GM18508 (cell line): Measurements from ENCODE around the gene PGAP2.
A peak's percentile ranks its signal among the peaks of the same experiment; 100 is the strongest.
"Not testable (repeated sequence)": the region's sequence is repeated elsewhere in the genome, so short reads cannot be mapped to it uniquely, and the experiment has no call there.

Experiments used
- ATAC-seq: cut with Tn5 transposase; IDR thresholded peaks from one replicate; pipeline ENCODE4 v1.9.1; 2021; ENCODE audit warnings: moderate number of reproducible peaks; ENCODE audit not compliant: insufficient read depth, unreplicated experiment

Gene PGAP2

GRCh38 chr11:3802011-3802790 lies 6.2 kb upstream of the PGAP2 start:
- no peak for ATAC-seq

- no peak for ATAC-seq
These were observed 4.4 kb upstream of the PGAP2 start for GRCh38 chr11:3803726-3804495.

GRCh38 chr11:3808861-3809623 lies 682 bp downstream of the PGAP2 start:
- no peak for ATAC-seq

GRCh38 chr11:3809624-3809928 lies 1.2 kb downstream of the PGAP2 start:
- ATAC-seq = no peak

- ATAC-seq = no peak
These were observed 2.1 kb downstream of the PGAP2 start for GRCh38 chr11:3810446-3810845.

- no peak for ATAC-seq
These were observed 2.6 kb downstream of the PGAP2 start for GRCh38 chr11:3810951-3811350.

GRCh38 chr11:3814832-3815231 lies 6.5 kb downstream of the PGAP2 start:
- not testable (repeated sequence) for ATAC-seq

GRCh38 chr11:3815845-3816244 lies 7.5 kb downstream of the PGAP2 start:
- ATAC-seq = no peak

GRCh38 chr11:3816673-3817072 lies 8.3 kb downstream of the PGAP2 start:
- ATAC-seq = no peak

- no peak for ATAC-seq
These were observed 8.9 kb downstream of the PGAP2 start for GRCh38 chr11:3817181-3817800.

GRCh38 chr11:3820971-3821370 lies 12.6 kb downstream of the PGAP2 start:
- no peak for ATAC-seq

GRCh38 chr11:3822312-3822711 lies 14.0 kb downstream of the PGAP2 start:
- ATAC-seq = no peak

- no peak for ATAC-seq
These were observed 14.9 kb downstream of the PGAP2 start for GRCh38 chr11:3823303-3823702.

- no peak for ATAC-seq
These were observed 15.6 kb downstream of the PGAP2 start for GRCh38 chr11:3823762-3824506.

GRCh38 chr11:3824714-3825472 lies 16.5 kb downstream of the PGAP2 start:
- ATAC-seq = peak; percentile 61

- no peak for ATAC-seq
These were observed 17.3 kb downstream of the PGAP2 start for GRCh38 chr11:3825473-3826154.

GRCh38 chr11:3826721-3827120 lies 18.4 kb downstream of the PGAP2 start:
- ATAC-seq = no peak

- ATAC-seq = no peak
These were observed 19.2 kb downstream of the PGAP2 start for GRCh38 chr11:3827434-3828186.
